ENCODE data around the gene ADAM15. TPM values are rescaled to one million over a fixed set of nuclear protein-coding genes. Genes with fewer than 3 reads are reported as not detected.

Gene ADAM15
- polyA plus RNA-seq, 1 of the 3 experiments (the other 2 are of a cell fraction) = 60.1 TPM

DNA sequence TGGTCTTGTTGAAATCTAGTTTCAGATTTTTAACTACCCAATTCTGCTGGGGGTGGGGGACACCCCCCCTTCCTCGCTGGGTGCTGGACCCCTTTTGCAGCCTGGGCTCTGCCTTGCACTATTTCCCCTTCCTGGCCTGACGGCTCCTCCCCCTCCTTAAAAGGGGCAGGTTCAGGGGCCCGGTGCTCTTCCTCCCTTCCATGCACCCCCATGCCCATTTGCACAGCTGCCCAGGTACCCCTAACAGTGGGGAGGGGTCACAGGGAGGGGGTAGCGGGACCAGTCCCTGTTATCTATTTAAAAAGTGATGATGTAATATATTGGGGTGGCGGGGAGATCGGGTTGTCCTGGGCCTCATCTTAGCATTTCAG lies 33.2 kb upstream of the ADAM15 start (continued):
- TF ChIP-seq, protein P1, sequence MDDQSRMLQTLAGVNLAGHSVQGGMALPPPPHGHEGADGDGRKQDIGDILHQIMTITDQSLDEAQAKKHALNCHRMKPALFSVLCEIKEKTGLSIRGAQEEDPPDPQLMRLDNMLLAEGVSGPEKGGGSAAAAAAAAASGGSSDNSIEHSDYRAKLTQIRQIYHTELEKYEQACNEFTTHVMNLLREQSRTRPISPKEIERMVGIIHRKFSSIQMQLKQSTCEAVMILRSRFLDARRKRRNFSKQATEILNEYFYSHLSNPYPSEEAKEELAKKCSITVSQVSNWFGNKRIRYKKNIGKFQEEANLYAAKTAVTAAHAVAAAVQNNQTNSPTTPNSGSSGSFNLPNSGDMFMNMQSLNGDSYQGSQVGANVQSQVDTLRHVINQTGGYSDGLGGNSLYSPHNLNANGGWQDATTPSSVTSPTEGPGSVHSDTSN (IDR thresholded peaks at IDR 0.05) = no peak
- TF ChIP-seq JUND (IDR thresholded peaks at IDR 0.05) (no peak), EZH2phosphoT487 (IDR thresholded peaks at IDR 0.05; ENCODE audit: borderline replicate concordance, low read depth) (no peak)

GRCh38 chr1:155018617-155019348 lies 32.3 kb upstream of the ADAM15 start:
- Histone ChIP-seq H3K4me2 (no peak overlapping the region), H3K27me3 (ENCODE audit: insufficient read depth) (no peaks in the 10 kb centered on the region)

More at GRCh38 chr1:155018617-155019348, 32.3 kb upstream of the ADAM15 start:
- 93% methylated on average over 6 of the region's 8 CpGs for WGBS (ENCODE audit: low lambda C conversion rate)
- no peak for DNase-seq
- Histone ChIP-seq H3K9ac (no peak overlapping the region), H3F3A (replicated peaks; ENCODE audit: insufficient read depth) (peaks cover 6% of the 10 kb centered on the region), H3K27ac (ENCODE audit: low read depth in 2 of 2, low read length in 1 of 2) (no peak overlapping the region), H3K9me3 (no peaks in the 10 kb centered on the region), H3K9me2 (no peaks in the 10 kb centered on the region), H4K20me1 (ENCODE audit: insufficient read depth) (no peaks in the 10 kb centered on the region), H3K79me2 (ENCODE audit: insufficient read depth) (no peaks in the 10 kb centered on the region), H2AFZ (ENCODE audit: low read depth) (no peak overlapping the region), H3K4me3 (ENCODE audit: low read depth in 2 of 2, low read length in 1 of 2) (no peak overlapping the region), H3K36me3 (replicated peaks in 1 of 2; ENCODE audit: control insufficient read depth in 1 of 2, insufficient read depth in 2 of 2, low read length in 1 of 2) (peaks cover 0 to 22% of the 10 kb centered on the region in 2 experiments), H3K4me1 (ENCODE audit: control insufficient read depth in 1 of 2, insufficient read depth in 2 of 2, low read depth in 1 of 2, low read length in 1 of 2) (peaks cover 0 to 10% of the 10 kb centered on the region in 2 experiments; a peak in 1 of 4 replicates)
- TF ChIP-seq, protein P2, sequence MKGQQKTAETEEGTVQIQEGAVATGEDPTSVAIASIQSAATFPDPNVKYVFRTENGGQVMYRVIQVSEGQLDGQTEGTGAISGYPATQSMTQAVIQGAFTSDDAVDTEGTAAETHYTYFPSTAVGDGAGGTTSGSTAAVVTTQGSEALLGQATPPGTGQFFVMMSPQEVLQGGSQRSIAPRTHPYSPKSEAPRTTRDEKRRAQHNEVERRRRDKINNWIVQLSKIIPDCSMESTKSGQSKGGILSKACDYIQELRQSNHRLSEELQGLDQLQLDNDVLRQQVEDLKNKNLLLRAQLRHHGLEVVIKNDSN (IDR thresholded peaks at IDR 0.05; ENCODE audit: borderline replicate concordance, low read depth) = no peak
- no peak for TF ChIP-seq FOXJ3 (CRISPR knock-in tag; IDR thresholded peaks at IDR 0.05)
- TF ChIP-seq FOSL2 (IDR thresholded peaks at IDR 0.05; ENCODE audit: borderline replicate concordance, low read depth) = no peak
- TF ChIP-seq, protein P3, sequence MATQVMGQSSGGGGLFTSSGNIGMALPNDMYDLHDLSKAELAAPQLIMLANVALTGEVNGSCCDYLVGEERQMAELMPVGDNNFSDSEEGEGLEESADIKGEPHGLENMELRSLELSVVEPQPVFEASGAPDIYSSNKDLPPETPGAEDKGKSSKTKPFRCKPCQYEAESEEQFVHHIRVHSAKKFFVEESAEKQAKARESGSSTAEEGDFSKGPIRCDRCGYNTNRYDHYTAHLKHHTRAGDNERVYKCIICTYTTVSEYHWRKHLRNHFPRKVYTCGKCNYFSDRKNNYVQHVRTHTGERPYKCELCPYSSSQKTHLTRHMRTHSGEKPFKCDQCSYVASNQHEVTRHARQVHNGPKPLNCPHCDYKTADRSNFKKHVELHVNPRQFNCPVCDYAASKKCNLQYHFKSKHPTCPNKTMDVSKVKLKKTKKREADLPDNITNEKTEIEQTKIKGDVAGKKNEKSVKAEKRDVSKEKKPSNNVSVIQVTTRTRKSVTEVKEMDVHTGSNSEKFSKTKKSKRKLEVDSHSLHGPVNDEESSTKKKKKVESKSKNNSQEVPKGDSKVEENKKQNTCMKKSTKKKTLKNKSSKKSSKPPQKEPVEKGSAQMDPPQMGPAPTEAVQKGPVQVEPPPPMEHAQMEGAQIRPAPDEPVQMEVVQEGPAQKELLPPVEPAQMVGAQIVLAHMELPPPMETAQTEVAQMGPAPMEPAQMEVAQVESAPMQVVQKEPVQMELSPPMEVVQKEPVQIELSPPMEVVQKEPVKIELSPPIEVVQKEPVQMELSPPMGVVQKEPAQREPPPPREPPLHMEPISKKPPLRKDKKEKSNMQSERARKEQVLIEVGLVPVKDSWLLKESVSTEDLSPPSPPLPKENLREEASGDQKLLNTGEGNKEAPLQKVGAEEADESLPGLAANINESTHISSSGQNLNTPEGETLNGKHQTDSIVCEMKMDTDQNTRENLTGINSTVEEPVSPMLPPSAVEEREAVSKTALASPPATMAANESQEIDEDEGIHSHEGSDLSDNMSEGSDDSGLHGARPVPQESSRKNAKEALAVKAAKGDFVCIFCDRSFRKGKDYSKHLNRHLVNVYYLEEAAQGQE (IDR thresholded peaks at IDR 0.05; ENCODE audit: low read depth, low read length) = no peak
- no peak for TF ChIP-seq USF2 (IDR thresholded peaks at IDR 0.05; ENCODE audit: borderline replicate concordance, low read depth, low read length)
- TF ChIP-seq POLR2AphosphoS5 (IDR thresholded peaks at IDR 0.05; ENCODE audit: low read depth, low read length) = no peak
- no peak for TF ChIP-seq SIN3A (IDR thresholded peaks at IDR 0.05; ENCODE audit: borderline replicate concordance, low read depth, low read length)
- TF ChIP-seq YY1 (IDR thresholded peaks at IDR 0.05; ENCODE audit: low read depth) = no peak
- TF ChIP-seq TAF1 (IDR thresholded peaks at IDR 0.05; ENCODE audit: borderline replicate concordance, low read depth, low read length) = no peak
- TF ChIP-seq CHD2 (IDR thresholded peaks at IDR 0.05; ENCODE audit: low read length, partially characterized antibody) = no peak
- no peak for TF ChIP-seq SMC3 (IDR thresholded peaks at IDR 0.05; ENCODE audit: low read depth, low read length)
- TF ChIP-seq TCF12 (IDR thresholded peaks at IDR 0.05) = no peak
- TF ChIP-seq, protein P4, sequence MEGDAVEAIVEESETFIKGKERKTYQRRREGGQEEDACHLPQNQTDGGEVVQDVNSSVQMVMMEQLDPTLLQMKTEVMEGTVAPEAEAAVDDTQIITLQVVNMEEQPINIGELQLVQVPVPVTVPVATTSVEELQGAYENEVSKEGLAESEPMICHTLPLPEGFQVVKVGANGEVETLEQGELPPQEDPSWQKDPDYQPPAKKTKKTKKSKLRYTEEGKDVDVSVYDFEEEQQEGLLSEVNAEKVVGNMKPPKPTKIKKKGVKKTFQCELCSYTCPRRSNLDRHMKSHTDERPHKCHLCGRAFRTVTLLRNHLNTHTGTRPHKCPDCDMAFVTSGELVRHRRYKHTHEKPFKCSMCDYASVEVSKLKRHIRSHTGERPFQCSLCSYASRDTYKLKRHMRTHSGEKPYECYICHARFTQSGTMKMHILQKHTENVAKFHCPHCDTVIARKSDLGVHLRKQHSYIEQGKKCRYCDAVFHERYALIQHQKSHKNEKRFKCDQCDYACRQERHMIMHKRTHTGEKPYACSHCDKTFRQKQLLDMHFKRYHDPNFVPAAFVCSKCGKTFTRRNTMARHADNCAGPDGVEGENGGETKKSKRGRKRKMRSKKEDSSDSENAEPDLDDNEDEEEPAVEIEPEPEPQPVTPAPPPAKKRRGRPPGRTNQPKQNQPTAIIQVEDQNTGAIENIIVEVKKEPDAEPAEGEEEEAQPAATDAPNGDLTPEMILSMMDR (IDR thresholded peaks at IDR 0.05) = no peak
- no peak for TF ChIP-seq RXRA (IDR thresholded peaks at IDR 0.05; ENCODE audit: borderline replicate concordance, low read depth)
- no peak for TF ChIP-seq ELF1 (IDR thresholded peaks at IDR 0.05)
- TF ChIP-seq MAX (IDR thresholded peaks at IDR 0.05; ENCODE audit: low read depth) = no peak
- TF ChIP-seq EP300 (IDR thresholded peaks at IDR 0.05; ENCODE audit: borderline replicate concordance in 1 of 2, low read depth in 1 of 2, low read length in 1 of 2) = no peak
- TF ChIP-seq, protein P1 (IDR thresholded peaks at IDR 0.05) = no peak
- CTCF ChIA-PET = interaction anchor here (1.4 to 9.3 kb wide), 14 partner anchors 15 to 459 kb away, joined by 5 to 149 read pairs (median 16); partner anchors contain the start of genes ADAM15, DCST1, DCST2 and EFNA4
- POLR2A ChIA-PET = interaction anchor here (0.6 kb wide), 1 partner anchor 24 kb away, joined by 4 read pairs; no protein-coding TSS in a partner anchor

Measured in SK-N-SH (cell line).